HFFc6 (cell line): ENCODE measurements around the gene RBMX2. TPM values are rescaled to one million over a fixed set of nuclear protein-coding genes. Genes with fewer than 3 reads are reported as not detected.
"Not testable (repeated sequence)": the region's sequence is repeated elsewhere in the genome, so short reads cannot be mapped to it uniquely, and the experiment has no call there.

Source experiments
- DNase-seq: peaks from one replicate; pipeline ENCODE4 v3.0.0-alpha.2; 2018
- H3K27ac Mint-ChIP-seq: 2 replicates; pipeline ENCODE4 v1.8.0; 2020; ENCODE audit warnings: mild to moderate bottlenecking, mixed read lengths
- H3K27me3 Mint-ChIP-seq: 2 replicates; pipeline ENCODE4 v1.8.0; 2021; ENCODE audit warnings: mild to moderate bottlenecking, moderate library complexity, mixed read lengths; ENCODE audit not compliant: insufficient read depth
- H3K36me3 Mint-ChIP-seq: 2 replicates; pipeline ENCODE4 v1.8.0; 2021; ENCODE audit warnings: low read depth, mixed read lengths
- H3K4me1 Mint-ChIP-seq: 2 replicates; pipeline ENCODE4 v1.8.0; 2020; ENCODE audit warnings: low read depth, mixed read lengths
- H3K4me3 Mint-ChIP-seq: 2 replicates; pipeline ENCODE4 v1.8.0; 2020; ENCODE audit warnings: mild to moderate bottlenecking, moderate library complexity, mixed read lengths
- H3K9me3 Mint-ChIP-seq: 2 replicates; pipeline ENCODE4 v1.8.0; 2020; ENCODE audit warnings: mild to moderate bottlenecking, mixed read lengths
- long read RNA-seq: library from polyadenylated mRNA; unstranded; transcript quantifications from one replicate; pipeline ENCODE4 v2.0.0, GENCODE V29; 2019
- total RNA-seq, 6 experiments: library from RNA; stranded (reverse); fragmentation: NEBNext Ultra II Directional; extraction: Animal tissue kit (Norgen Biotek cat#: 25700); gene quantifications; 2 replicates in 1 of 6; 3 replicates in 5 of 6; pipeline ENCODE4 v1.2.3, GENCODE V29; 2021
- TF ChIP-seq, protein P1 (sequence below): fragments of 200-600 bp; sonication (generic); IDR thresholded peaks from 2 replicates; pipeline ENCODE4 v1.5.0; 2021; ENCODE audit warnings: antibody characterized with exemption, mild to moderate bottlenecking

RBMX2 gene, protein sequence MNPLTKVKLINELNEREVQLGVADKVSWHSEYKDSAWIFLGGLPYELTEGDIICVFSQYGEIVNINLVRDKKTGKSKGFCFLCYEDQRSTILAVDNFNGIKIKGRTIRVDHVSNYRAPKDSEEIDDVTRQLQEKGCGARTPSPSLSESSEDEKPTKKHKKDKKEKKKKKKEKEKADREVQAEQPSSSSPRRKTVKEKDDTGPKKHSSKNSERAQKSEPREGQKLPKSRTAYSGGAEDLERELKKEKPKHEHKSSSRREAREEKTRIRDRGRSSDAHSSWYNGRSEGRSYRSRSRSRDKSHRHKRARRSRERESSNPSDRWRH
- 10 to 100 TPM; 16.3 to 20.7 (median 18.3) TPM for total RNA-seq
- long read RNA-seq, partial matches to known transcripts: 19 of 20 reads
- long read RNA-seq, other reads (novel, unspliced or antisense): 0 of 20 reads

DNA sequence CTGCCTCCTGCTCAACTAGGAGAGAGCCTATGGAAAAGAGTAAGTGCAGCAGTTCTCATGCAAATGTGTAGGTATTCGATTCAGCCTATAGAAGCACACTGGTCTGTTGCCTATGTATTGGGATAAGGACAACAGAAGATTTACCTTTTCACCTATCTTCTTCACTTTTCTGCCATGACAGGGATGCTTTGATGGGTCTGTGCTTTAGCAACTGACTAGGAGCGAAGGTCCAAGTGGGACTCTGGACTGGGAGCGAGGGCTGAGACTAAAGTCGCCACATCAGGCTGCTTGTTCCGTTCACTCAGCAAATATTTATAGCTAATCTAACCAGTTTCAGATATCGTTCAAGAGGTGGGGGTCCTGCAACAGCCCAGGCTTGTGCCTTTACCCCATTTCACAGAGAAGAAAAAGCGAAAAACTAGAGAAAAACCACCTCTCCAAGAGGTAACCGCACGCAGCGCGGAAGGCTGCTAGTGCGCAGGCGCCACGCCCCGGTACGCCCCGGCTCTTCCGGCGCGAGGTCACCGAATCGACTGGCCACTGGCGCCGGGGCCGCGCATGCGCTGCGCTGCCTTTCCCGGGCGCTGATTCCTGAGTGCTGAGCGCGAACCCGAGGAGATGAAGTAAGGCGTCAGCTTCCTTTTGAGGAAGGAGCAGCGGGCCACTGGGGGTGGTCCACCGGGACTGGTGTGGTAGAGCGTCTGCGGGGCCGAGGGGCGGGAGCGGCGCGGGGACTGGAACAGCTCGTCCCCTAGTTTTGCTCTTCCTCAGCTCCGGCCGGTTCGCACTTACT lies at the start of gene RBMX2:
Gene RBMX2 (plus strand): TSS at position 573 of the 793 bp plus-strand sequence. CDS start 46 bp downstream, at position 619.
- no peaks in the 10 kb centered on the region for H3K4me1 Mint-ChIP-seq
- DNase-seq: peak; percentile 45
- peak within 1 kb of the TSS; percentile 76 for H3K27ac Mint-ChIP-seq
- H3K4me3 Mint-ChIP-seq: peak within 1 kb of the TSS; percentile 97
- TF ChIP-seq, protein P1, sequence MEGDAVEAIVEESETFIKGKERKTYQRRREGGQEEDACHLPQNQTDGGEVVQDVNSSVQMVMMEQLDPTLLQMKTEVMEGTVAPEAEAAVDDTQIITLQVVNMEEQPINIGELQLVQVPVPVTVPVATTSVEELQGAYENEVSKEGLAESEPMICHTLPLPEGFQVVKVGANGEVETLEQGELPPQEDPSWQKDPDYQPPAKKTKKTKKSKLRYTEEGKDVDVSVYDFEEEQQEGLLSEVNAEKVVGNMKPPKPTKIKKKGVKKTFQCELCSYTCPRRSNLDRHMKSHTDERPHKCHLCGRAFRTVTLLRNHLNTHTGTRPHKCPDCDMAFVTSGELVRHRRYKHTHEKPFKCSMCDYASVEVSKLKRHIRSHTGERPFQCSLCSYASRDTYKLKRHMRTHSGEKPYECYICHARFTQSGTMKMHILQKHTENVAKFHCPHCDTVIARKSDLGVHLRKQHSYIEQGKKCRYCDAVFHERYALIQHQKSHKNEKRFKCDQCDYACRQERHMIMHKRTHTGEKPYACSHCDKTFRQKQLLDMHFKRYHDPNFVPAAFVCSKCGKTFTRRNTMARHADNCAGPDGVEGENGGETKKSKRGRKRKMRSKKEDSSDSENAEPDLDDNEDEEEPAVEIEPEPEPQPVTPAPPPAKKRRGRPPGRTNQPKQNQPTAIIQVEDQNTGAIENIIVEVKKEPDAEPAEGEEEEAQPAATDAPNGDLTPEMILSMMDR: no peak
- no peaks in the 10 kb centered on the region for H3K36me3 Mint-ChIP-seq
- H3K9me3 Mint-ChIP-seq: no peaks in the 10 kb centered on the region
- no peaks in the 10 kb centered on the region; the same call in 1 of the 2 replicates for H3K27me3 Mint-ChIP-seq

DNA sequence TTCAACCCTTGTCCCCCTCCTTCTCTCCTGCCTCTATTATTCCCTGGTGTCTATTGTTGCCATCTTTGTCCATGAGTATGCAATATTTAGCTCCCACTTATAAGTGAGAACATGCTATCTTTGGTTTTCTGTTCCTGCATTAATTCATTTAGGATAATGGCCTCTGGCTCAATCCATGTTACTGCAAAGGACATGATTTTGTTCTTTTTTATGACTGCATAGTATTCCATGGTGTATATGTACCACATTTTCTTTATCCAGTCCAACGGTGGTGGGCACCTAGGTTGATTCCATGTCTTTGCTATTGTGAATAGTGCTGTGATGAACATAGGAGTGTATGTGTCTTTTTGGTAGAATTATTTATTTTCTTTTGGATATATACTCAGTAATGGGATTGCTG lies 49.7 kb upstream of the RBMX2 start:
- not testable (repeated sequence) for H3K27ac Mint-ChIP-seq, H3K36me3 Mint-ChIP-seq, H3K9me3 Mint-ChIP-seq, H3K27me3 Mint-ChIP-seq, DNase-seq, H3K4me3 Mint-ChIP-seq
- peaks cover 12% of the 10 kb centered on the region for H3K4me1 Mint-ChIP-seq

DNA sequence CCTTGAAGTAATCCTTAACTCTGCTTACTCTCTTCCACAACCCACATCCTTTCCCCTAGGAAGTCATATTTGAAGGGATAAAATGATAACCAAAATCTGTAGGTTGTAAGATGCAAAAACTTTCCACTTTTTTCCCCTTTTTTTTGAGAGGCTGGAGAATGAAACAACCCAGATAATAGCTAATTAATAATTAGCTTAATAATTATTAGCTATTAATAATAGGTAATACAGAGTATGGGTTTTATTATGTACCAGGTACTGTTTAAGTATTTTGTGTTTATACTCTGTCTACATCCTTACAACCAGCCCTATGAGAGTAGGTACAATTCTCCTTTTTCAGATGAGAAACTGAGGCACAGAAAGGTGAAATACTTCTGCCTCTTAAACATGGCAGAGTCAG lies 25.7 kb upstream of the RBMX2 start:
- Mint-ChIP-seq H3K9me3 (no peaks in the 10 kb centered on the region), H3K4me3 (no peak overlapping the region)
- TF ChIP-seq, protein P1: no peak

DNA sequence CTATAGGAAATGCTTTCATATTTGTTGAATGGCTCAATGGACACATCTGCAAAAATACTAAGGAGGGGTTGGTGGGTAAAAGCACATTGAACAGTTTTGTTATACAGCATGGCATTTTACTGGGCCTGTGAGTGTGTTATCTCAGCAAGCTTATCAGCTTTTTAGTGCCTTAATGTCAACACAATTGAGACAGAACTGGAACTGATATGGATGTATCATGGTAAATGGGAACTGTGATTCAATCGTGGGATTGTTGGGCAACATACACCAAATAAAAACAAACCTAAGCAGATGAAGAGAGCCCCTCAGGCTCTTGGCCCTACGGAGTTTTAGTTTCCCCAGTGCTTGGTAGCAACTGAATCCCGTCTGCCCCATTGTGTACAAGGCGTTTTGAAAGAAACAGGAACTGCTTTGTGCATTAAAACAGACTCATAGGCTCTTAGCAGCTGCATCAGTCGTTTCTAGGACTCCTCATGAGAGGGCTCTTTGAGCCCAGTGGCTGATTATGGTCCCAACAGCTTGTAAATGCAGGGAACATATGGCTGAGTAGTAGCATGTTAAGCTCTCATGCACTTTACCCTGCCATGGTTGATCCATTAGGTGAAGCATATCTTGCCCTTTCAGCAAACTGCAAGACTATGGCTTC lies 23.6 kb upstream of the RBMX2 start:
- Mint-ChIP-seq H3K9me3 (no peaks in the 10 kb centered on the region), H3K4me1 (no peaks in the 10 kb centered on the region), H3K36me3 (no peaks in the 10 kb centered on the region), H3K4me3 (no peak overlapping the region), H3K27me3 (no peaks in the 10 kb centered on the region; the same call in 1 of the 2 replicates), H3K27ac (no peak overlapping the region)
- TF ChIP-seq, protein P1: no peak
- DNase-seq: no peak

More for the DNA sequence above, 25.7 kb upstream of the RBMX2 start:
- H3K27me3 Mint-ChIP-seq: no peaks in the 10 kb centered on the region
- DNase-seq: no peak
- no peaks in the 10 kb centered on the region for H3K4me1 Mint-ChIP-seq
- H3K27ac Mint-ChIP-seq: no peak overlapping the region
- no peaks in the 10 kb centered on the region for H3K36me3 Mint-ChIP-seq

DNA sequence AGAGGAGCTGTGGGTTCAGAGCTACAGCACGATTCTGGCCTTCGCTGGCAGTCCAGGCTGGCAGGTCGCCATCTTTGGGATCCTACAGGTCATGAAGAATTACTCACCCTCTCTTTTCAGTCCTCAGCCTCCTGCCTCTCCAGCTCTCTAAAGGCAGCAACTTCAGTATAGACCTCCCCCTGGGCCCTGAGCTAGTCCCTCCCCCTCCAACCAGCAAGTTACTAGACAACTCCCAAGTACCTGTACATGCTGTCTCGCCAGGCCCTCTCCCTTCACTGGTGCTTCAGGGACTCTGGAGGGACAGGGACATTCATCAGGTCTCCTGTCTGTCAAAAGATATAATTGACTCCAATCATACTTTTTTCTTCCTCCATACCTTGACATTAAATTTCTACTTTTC lies 16.3 kb upstream of the RBMX2 start, which contains the start of gene GPR119:
Gene GPR119 (minus strand): TSS at position 155 of the 400 bp plus-strand sequence. CDS start 227 bp downstream, outside the sequence.
- no peak within 1 kb of the TSS for H3K27ac Mint-ChIP-seq
- H3K36me3 Mint-ChIP-seq: no peaks in the 10 kb centered on the region
- no peaks in the 10 kb centered on the region for H3K9me3 Mint-ChIP-seq
- H3K4me3 Mint-ChIP-seq: no peak within 1 kb of the TSS
- DNase-seq: no peak
- TF ChIP-seq, protein P1: no peak
- H3K4me1 Mint-ChIP-seq: no peaks in the 10 kb centered on the region
- H3K27me3 Mint-ChIP-seq: peaks cover 10% of the 10 kb centered on the region
